GM12891 (cell line): ENCODE measurements around the gene C16orf89.

Source experiments
- POLR2A ChIP-seq: IDR thresholded peaks from 2 replicates; pipeline ENCODE4 v1.6.1; 2011; ENCODE audit warnings: low read depth, low read length, control low read depth
- POLR2AphosphoS5 ChIP-seq: IDR thresholded peaks from 2 replicates; pipeline ENCODE4 v1.6.1; 2011; ENCODE audit warnings: low read depth, low read length, control low read depth
- POU2F2 ChIP-seq: IDR thresholded peaks from 2 replicates; pipeline ENCODE4 v1.6.1; 2011; ENCODE audit warnings: low read depth, mild to moderate bottlenecking, control low read depth, low read length, moderate library complexity

DNA sequence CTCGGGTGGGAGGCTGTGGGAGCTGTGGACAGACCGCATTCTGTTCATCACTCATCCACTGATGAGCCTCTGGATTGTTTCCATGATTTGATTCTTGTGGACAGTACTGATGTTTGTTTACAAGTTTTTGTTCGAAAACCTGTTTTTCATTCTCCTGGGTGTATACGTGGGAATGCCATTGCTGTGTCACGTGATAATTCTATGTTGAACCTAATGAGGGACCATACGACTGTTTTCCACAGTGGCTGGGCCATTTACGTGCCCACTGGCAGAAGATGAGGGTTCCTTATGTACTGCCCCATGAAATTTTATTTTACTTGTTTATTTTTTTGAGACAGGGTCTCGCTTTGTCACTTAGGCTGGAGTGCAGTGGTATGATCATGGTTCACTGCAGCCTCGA is 3.3 kb upstream of the C16orf89 start:
- TF ChIP-seq POLR2AphosphoS5 = no peak
- TF ChIP-seq POLR2A = no peak
- no peak for TF ChIP-seq POU2F2
